Activated T-cell treated with anti-CD3 and anti-CD28 coated beads, Interleukin-2, amount 50 U/mL, for 4 hours (primary cell): ENCODE data around the gene MYH8. TPM values are rescaled to one million over a fixed set of nuclear protein-coding genes. Genes with fewer than 3 reads are reported as not detected.

ENCODE experiments used
- ATAC-seq, 2 donors: fragments of 200-7000 bp; cut with Tn5 transposase; one replicate each; pipeline ENCODE4 v1.10.0; 2021
- DNase-seq: peaks from one replicate; pipeline ENCODE4 v3.0.0-alpha.2; 2020
- H3K27me3 Mint-ChIP-seq: one replicate; pipeline ENCODE4 v1.8.0; 2021; ENCODE audit warnings: low read depth, mixed read lengths
- H3K36me3 Mint-ChIP-seq: one replicate; pipeline ENCODE4 v1.8.0; 2022; ENCODE audit warnings: mixed read lengths; ENCODE audit not compliant: insufficient read depth
- H3K4me1 Mint-ChIP-seq: one replicate; pipeline ENCODE4 v1.8.0; 2021; ENCODE audit warnings: low read depth, mixed read lengths
- H3K4me3 Mint-ChIP-seq: one replicate; pipeline ENCODE4 v1.8.0; 2021; ENCODE audit warnings: mild to moderate bottlenecking, moderate library complexity, mixed read lengths
- H3K9me3 Mint-ChIP-seq: one replicate; pipeline ENCODE4 v1.8.0; 2021; ENCODE audit warnings: mixed read lengths
- total RNA-seq, 3 donors: library from RNA; stranded (reverse); gene quantifications; one replicate each; pipeline ENCODE4 v1.2.1, GENCODE V29; 2021

MYH8 gene
- total RNA-seq: not detected

DNA sequence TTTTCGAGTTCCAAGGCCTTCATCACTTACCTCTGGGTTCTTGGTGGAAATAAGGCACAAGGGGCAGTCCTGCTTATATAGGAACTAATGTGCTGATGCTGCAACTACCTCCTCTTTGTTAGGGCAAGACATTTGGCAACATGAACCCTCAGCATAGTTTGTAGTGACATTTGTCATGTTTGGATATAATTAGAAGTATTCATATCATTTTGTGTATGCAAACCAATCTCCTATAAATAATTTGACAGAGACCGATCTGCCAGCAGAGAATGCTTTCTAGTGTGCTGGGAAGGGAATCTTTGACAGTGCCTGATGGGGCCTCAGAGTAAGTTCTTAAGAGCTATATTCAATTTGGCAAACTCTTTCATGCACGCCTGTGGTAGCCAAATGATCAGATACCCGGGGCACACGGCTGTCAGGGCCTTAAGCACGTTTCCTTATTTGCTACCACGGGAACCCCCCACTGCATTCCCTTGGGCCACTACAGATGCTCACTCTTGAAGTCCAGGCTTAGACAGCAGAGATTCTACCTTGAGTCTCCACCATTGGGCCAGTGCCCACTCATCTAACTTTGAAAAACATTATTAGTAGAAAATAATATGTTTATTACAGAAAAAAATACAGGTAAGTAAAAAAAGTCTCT is at the start of gene MYH8:
Gene MYH8 (minus strand): TSS at position 51 of the 643 bp plus-strand sequence. CDS start 1,723 bp downstream, outside the sequence.
- H3K36me3 Mint-ChIP-seq: no peaks in the 10 kb centered on the region
- no peak within 1 kb of the TSS for H3K4me3 Mint-ChIP-seq
- no peaks in the 10 kb centered on the region for H3K4me1 Mint-ChIP-seq
- peaks cover 4% of the 10 kb centered on the region for H3K27me3 Mint-ChIP-seq
- ATAC-seq (no peak), DNase-seq (no peak)
- peaks cover 3% of the 10 kb centered on the region for H3K9me3 Mint-ChIP-seq

DNA sequence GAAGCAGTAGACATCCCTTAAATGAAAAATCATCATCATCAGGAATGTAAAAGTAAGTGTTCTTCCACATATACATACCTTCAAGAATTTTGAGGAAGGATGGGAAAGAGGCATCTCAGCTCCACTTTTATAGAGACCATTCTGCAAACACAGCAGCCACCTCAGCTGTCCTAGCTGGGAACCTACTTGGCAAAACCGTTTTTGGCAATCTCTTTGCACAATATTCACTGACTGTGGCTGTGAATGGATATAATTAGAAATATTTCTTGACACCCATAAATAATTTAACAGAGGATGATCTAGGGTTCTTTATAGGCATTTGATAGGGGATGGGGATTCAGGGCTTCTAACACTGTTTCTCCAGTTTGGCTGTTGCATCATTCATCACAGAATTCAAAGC is 47.7 kb upstream of the MYH8 start, which contains the start of gene MYH4:
Gene MYH4 (minus strand): TSS at position 101 of the 400 bp plus-strand sequence. CDS start 2,814 bp downstream, outside the sequence.
- no peak within 1 kb of the TSS for H3K4me3 Mint-ChIP-seq
- H3K27me3 Mint-ChIP-seq: peaks cover 5% of the 10 kb centered on the region
- no peaks in the 10 kb centered on the region for H3K4me1 Mint-ChIP-seq
- no peaks in the 10 kb centered on the region for H3K36me3 Mint-ChIP-seq
- DNase-seq (no peak), ATAC-seq (no peak)
- no peaks in the 10 kb centered on the region for H3K9me3 Mint-ChIP-seq

DNA sequence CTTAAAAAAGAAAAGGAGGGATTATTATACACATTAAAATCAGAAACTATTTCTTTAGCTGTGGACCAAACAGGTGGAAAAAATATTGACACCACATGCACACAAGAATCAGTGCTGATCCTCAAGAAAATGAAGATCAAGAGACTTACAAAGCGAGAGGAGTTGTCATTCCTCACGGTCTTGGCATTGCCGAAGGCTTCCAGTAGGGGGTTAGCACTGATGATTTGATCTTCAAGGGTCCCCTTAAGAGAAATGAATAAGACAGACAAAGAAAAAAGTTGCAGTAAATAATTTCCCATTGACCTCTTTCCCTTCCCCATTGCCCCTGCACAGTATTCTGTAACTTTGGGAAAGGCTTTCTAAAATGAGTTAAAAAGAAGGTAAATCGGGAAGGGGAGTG is 41.7 kb upstream of the MYH8 start:
- Mint-ChIP-seq H3K4me3 (no peak overlapping the region), H3K9me3 (no peaks in the 10 kb centered on the region), H3K27me3 (peaks cover 6% of the 10 kb centered on the region), H3K36me3 (no peaks in the 10 kb centered on the region), H3K4me1 (no peaks in the 10 kb centered on the region)
- DNase-seq (no peak), ATAC-seq (no peak)

DNA sequence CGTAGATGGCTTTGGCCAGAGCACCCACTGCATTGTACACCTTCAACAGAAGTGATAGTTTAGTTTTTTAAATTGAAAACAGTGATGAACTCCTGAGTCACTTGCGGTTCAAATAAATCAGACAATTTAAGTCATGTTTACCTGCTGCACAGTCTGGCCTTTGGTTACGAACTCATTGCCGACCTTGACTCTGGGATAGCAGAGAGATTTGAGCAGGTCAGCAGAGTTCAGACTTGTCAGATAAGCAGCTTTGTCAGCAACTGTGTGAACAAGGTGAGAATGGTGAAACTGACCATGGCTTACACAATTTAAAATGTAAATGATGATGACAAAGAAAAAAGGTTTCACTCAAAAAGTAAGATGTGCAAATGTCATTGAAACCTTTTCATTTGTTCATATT is 38.3 kb upstream of the MYH8 start:
- ATAC-seq (no peak), DNase-seq (no peak)
- peaks cover 4% of the 10 kb centered on the region for H3K27me3 Mint-ChIP-seq
- no peaks in the 10 kb centered on the region for H3K36me3 Mint-ChIP-seq
- H3K4me3 Mint-ChIP-seq: no peak overlapping the region
- H3K4me1 Mint-ChIP-seq: no peaks in the 10 kb centered on the region
- H3K9me3 Mint-ChIP-seq: no peaks in the 10 kb centered on the region

DNA sequence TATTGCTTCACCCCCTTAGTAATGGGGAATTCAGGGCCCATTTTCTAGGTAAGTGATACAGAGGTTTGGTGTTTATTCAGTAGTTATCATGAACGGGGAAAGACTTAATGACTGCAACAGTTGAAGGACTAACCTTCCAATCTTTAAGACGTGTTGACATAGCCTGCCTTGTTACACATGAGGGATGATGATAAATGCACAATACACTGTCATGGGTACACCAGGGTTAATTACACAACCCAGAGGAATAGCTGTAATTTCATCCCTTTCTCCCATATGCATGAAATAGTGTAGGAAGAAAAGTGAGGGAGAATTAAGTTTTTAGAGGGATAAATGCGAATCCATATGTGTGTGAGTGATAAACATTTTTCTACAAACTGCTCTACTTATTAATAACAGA is 37.0 kb upstream of the MYH8 start:
- no peaks in the 10 kb centered on the region for H3K4me1 Mint-ChIP-seq
- no peaks in the 10 kb centered on the region for H3K36me3 Mint-ChIP-seq
- no peak for ATAC-seq
- peaks cover 4% of the 10 kb centered on the region for H3K27me3 Mint-ChIP-seq
- H3K9me3 Mint-ChIP-seq: no peaks in the 10 kb centered on the region
- DNase-seq: no peak
- no peak overlapping the region for H3K4me3 Mint-ChIP-seq

DNA sequence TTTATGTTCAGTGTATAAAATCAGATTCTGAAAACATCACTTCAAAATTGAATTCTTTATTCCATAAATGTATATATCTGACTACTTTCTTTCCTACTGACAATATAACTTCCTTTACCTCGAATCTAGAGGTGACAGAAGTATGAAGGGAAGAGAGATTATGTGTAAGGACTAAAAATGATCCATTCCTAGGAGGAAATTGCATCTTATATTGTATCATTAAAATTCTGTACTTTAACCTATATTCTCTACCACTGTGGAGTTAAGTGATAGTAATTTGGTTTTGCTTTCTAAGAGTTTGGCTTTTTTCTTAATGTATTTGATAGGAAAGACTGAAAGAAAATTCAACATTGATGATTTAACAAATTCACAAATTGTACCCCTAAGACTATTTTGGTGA is 36.2 kb upstream of the MYH8 start:
- DNase-seq (no peak), ATAC-seq (no peak)
- Mint-ChIP-seq H3K9me3 (no peaks in the 10 kb centered on the region), H3K36me3 (no peaks in the 10 kb centered on the region), H3K4me1 (no peaks in the 10 kb centered on the region), H3K4me3 (no peak overlapping the region), H3K27me3 (peaks cover 6% of the 10 kb centered on the region)

DNA sequence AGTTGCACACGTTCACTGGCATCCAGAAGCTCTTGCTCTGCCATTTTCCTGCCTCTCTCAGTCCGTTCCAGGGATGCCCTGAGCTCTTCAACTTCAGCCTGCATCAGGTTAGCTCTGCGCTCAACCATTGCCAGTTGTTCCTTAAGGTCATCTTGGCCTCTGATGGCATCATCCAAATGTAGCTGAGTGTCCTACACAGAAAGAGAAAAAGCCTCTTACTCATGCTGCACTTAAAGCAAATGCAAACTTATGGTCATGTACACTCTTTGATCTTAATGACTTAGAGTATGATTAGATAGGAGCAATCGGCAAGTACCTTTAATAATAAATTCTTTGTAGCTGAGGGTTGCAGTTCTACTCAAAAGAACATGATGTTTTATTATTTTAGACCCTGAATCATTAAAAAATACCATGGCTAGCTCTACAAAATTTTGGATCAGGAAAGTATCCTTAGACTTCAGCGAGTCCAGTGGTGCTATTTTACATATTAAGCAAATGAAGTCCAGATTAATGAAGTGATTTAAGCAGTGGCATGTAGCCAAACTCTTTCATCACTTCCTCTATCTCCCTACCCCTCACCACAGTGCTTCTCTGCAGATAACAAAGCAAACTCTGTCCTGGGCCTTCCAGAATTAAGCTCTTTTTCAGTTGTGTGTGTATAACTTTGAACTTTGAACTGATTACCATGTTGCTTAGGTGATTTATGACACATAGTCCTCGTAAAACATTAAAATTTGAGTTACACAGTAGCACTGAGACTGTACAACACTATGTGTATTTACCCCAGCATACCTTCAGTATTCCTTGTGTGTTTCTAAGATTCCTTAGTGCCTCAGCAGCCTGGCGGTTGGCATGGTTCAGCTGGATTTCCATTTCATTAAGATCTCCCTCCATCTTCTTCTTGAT is 25.5 kb upstream of the MYH8 start:
- DNase-seq (no peak), ATAC-seq (no peak)
- no peaks in the 10 kb centered on the region for H3K9me3 Mint-ChIP-seq
- no peaks in the 10 kb centered on the region for H3K4me1 Mint-ChIP-seq
- H3K27me3 Mint-ChIP-seq: peaks cover 6% of the 10 kb centered on the region
- H3K4me3 Mint-ChIP-seq: no peak overlapping the region
- no peaks in the 10 kb centered on the region for H3K36me3 Mint-ChIP-seq

DNA sequence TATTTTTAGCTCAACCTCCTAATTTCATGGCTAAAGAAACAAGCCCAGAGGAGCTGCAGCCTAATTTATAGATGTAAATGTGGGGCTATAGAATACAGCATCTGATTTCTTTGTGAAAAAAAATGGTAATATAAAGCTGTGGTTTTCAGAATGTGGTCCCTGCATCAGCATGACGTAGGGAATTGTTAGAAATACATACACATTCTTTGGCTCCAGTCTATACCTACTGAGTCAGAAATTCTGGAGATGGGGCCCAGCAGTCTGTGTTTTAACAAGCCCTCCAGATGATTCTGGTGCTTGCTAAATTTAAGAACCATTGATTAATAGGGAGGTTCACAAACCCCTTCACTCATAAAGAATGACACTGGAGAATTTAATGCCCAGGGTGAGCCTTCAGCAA is 18.1 kb upstream of the MYH8 start:
- ATAC-seq (no peak), DNase-seq (no peak)
- no peak overlapping the region for H3K4me3 Mint-ChIP-seq
- no peaks in the 10 kb centered on the region for H3K36me3 Mint-ChIP-seq
- peaks cover 19% of the 10 kb centered on the region for H3K27me3 Mint-ChIP-seq
- H3K9me3 Mint-ChIP-seq: no peaks in the 10 kb centered on the region
- H3K4me1 Mint-ChIP-seq: no peaks in the 10 kb centered on the region

DNA sequence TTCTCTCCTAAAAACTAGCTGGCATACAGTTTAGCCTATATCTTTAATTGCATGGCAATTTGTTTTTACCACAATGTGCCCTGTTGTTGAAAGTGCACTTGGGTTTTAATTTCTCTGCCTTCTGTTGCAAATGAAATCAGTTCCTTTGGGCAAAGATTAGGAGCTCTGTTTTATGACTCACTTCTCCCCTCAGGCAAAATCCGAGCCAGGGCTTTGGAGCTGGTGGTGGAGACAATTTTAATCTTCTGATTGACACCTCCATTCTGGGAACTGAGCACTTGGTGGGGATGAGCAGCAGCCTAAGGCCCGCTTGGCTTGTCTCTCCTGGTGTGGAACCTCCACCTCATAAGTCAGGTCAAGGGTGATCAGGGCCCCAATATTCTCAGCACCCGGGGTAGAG is 13.3 kb upstream of the MYH8 start:
- no peaks in the 10 kb centered on the region for H3K36me3 Mint-ChIP-seq
- peaks cover 14% of the 10 kb centered on the region for H3K27me3 Mint-ChIP-seq
- H3K4me1 Mint-ChIP-seq: no peaks in the 10 kb centered on the region
- no peak overlapping the region for H3K4me3 Mint-ChIP-seq
- no peak for DNase-seq
- H3K9me3 Mint-ChIP-seq: peaks cover 8% of the 10 kb centered on the region
- no peak for ATAC-seq

DNA sequence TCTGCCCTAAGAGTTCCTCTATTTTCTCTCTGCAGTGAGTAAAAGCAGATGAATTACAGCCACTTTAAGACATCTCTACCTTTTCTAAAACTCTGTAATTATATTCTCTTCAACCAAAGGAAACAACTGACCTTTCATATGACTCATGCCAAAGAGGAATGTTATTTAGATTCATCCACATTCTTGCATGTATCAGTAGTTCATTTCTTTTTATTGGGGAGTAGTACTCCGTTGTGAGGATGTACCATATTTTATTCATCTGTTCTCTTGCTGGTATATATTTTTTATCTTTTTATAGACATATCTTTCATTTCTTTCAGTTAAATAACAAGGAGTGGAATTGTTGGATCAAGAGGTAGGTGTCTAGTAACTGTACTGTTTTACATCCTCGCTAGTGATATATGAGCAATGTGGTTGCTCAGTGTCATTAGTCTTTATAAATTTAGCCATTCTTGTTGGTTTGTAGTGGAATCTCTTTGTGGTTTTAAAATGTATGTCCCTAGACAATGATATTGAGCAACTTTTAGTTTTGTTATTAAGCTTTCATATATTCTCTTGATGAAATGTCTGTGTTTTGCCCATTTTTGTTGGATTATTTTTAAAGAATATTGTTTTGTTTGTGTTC is 7.8 kb upstream of the MYH8 start:
- Mint-ChIP-seq H3K4me1 (no peaks in the 10 kb centered on the region), H3K9me3 (peaks cover 11% of the 10 kb centered on the region)
- ATAC-seq: no peak

DNA sequence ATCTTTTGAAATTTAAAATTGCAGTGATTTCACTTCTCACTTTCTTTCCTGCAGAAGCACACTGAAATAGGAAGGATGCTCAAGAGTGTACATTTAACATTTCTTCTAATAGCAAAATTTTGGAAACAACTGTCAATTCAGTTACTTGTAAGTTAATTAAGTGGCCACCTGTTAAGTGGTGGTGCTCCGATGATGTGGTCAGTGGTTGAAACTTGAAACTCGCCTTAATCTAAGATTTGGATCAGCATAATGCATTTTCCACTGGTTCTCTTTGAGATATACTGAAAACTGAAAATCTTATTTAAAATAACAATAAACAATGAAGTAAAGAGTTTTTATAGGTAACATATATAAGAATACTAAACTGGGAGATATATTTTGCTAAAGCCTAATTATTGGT is 7.0 kb upstream of the MYH8 start:
- H3K4me1 Mint-ChIP-seq: no peaks in the 10 kb centered on the region
- H3K36me3 Mint-ChIP-seq: no peaks in the 10 kb centered on the region
- H3K9me3 Mint-ChIP-seq: peaks cover 11% of the 10 kb centered on the region
- H3K4me3 Mint-ChIP-seq: no peak overlapping the region
- H3K27me3 Mint-ChIP-seq: peaks cover 3% of the 10 kb centered on the region
- DNase-seq (no peak), ATAC-seq (no peak)

More for the DNA sequence above, 7.8 kb upstream of the MYH8 start:
- DNase-seq: no peak
- Mint-ChIP-seq H3K4me3 (no peak overlapping the region), H3K36me3 (no peaks in the 10 kb centered on the region), H3K27me3 (peaks cover 3% of the 10 kb centered on the region)

DNA sequence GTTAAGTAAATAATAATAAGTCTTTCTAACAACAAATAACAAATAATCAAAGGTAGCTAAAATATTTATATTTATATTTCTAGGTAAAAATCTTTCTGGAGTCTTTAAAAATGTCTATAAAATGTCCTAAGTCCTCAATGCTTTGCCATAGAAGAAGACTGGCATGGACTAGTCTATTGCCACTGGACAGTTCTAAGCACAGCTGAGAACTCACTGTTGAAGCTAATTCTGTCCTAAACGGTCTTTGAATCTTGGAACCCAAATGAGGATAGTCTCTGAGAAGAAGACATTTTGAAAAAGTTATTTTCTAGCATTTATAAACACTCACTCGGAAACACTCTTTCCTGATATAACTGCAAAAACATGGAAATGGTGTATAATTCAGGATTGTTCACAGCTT is 539 bp downstream of the MYH8 start:
- ATAC-seq (no peak), DNase-seq (no peak)
- H3K4me3 Mint-ChIP-seq: no peak overlapping the region
- H3K4me1 Mint-ChIP-seq: no peaks in the 10 kb centered on the region
- H3K36me3 Mint-ChIP-seq: no peaks in the 10 kb centered on the region
- H3K9me3 Mint-ChIP-seq: peaks cover 3% of the 10 kb centered on the region
- H3K27me3 Mint-ChIP-seq: peaks cover 4% of the 10 kb centered on the region

DNA sequence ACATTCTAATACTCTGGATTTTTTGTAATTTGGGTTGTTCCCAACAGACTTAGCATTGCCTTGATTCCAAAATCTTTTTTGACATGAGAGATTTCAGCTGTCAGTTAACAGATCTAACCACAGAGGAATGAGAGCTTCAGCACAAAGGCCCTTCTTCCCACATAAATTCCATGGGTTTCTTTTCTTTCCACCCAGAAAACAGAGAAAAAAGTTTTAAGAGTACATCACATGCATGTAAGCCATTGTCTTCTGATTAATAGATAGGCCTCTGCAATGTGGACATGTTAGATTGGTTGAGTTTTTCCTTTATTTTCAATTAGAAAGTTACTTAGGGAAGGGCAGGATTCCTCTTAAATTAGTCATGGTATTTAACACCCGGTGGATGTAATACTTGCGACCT is 939 bp downstream of the MYH8 start:
- Mint-ChIP-seq H3K9me3 (peaks cover 3% of the 10 kb centered on the region), H3K4me3 (no peak overlapping the region), H3K36me3 (no peaks in the 10 kb centered on the region), H3K4me1 (no peaks in the 10 kb centered on the region), H3K27me3 (peaks cover 4% of the 10 kb centered on the region)
- ATAC-seq (no peak), DNase-seq (no peak)

DNA sequence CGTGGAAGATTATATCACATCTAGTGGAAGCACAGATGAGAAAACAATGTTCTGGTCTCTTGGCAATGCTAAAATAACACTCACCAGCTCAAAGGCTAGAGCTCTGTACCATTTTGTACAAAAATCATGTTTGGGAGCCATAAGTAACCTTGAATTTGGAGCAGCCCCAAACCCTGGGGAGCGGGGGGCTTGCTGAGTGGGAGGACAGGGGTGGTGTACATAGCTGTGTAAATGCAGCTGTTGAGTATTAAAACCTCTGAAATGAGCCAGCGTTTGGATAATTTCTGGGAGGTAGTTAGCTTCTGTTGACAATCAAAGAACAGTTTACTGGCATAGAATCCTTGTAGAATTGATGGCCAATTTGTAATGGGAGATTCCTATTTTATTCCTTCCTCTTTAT is 4.3 kb downstream of the MYH8 start:
- no peaks in the 10 kb centered on the region for H3K9me3 Mint-ChIP-seq
- H3K4me3 Mint-ChIP-seq: no peak overlapping the region
- H3K4me1 Mint-ChIP-seq: no peaks in the 10 kb centered on the region
- H3K36me3 Mint-ChIP-seq: no peaks in the 10 kb centered on the region
- DNase-seq (no peak), ATAC-seq (no peak)
- peaks cover 1% of the 10 kb centered on the region for H3K27me3 Mint-ChIP-seq
